SK-N-MC (cell line): ENCODE measurements around the gene ACTR8.

Experiments used
- EZH2 ChIP-seq: fragments of 200-600 bp; sonication (generic); IDR thresholded peaks from one replicate; pipeline ENCODE4 v1.6.1; 2017; ENCODE audit warnings: antibody characterized with exemption
- POLR2AphosphoS5 ChIP-seq: IDR thresholded peaks from 2 replicates; pipeline ENCODE4 v1.6.1; 2012; ENCODE audit warnings: mild to moderate bottlenecking, low read depth, low read length, borderline replicate concordance

DNA sequence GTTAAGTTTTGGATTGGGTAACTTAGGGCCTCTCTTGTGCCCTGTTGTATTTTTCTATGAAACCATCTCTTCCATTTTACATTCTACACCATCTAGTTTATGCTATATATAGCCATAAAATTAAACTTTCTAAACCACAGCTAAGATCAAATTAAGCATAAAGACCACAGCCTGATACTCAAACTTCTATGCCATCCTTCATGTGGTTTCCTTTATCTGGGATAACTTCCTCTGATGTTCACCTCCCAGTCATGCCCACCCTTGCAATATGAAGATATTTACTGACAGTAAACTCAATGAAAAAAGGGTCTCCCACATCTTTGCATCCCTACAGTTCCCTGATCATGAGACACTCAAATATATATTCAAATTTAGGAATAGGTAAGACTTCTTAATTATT lies 5.5 kb upstream of the ACTR8 start:
- TF ChIP-seq POLR2AphosphoS5: no peak
- TF ChIP-seq EZH2: no peak
